ENCODE data around the gene HIF3A.
A peak's percentile ranks its signal among the peaks of the same experiment; 100 is the strongest.

The HIF3A gene

GRCh38 chr19:46376241-46377153 lies 79.7 kb downstream of the HIF3A start:
- Histone ChIP-seq H3K27ac (ENCODE audit: low read length) (no peak overlapping the region), H3K4me1 (ENCODE audit: control insufficient read depth in 1 of 2, insufficient read depth in 2 of 2, low read length in 2 of 2) (peaks cover 5 to 32% of the 10 kb centered on the region in 2 donors), H3K9me3 (ENCODE audit: control insufficient read depth in 1 of 2, low read length in 2 of 2) (no peaks in the 10 kb centered on the region), H3K36me3 (ENCODE audit: control insufficient read depth in 1 of 2, insufficient read depth in 2 of 2, low read length in 2 of 2) (peaks cover 16 to 28% of the 10 kb centered on the region in 2 donors), H3K27me3 (ENCODE audit: low read depth, low read length) (no peaks in the 10 kb centered on the region), H3K4me3 (ENCODE audit: low read depth in 1 of 2, low read length in 2 of 2) (no peak overlapping the region)

- no peaks in the 10 kb centered on the region for H3K27me3 ChIP-seq (ENCODE audit: low read depth, low read length)
- H3K4me1 ChIP-seq (ENCODE audit: control insufficient read depth in 1 of 2, insufficient read depth in 2 of 2, low read length in 2 of 2), result peaks cover 5 to 24% of the 10 kb centered on the region in 2 donors
- H3K27ac ChIP-seq (ENCODE audit: low read length), result peak overlapping the region; percentile 50
- H3K36me3 ChIP-seq (ENCODE audit: control insufficient read depth in 1 of 2, insufficient read depth in 2 of 2, low read length in 2 of 2), result peaks cover 21 to 42% of the 10 kb centered on the region in 2 donors
- H3K9me3 ChIP-seq (ENCODE audit: control insufficient read depth in 1 of 2, low read length in 2 of 2), result no peaks in the 10 kb centered on the region
- no peak overlapping the region for H3K4me3 ChIP-seq (ENCODE audit: low read depth in 1 of 2, low read length in 2 of 2)
These were observed 81.4 kb downstream of the HIF3A start for GRCh38 chr19:46378268-46378667.

GRCh38 chr19:46380690-46381089 lies 83.8 kb downstream of the HIF3A start:
- no peak overlapping the region for H3K4me3 ChIP-seq (ENCODE audit: low read depth in 1 of 2, low read length in 2 of 2)
- H3K9me3 ChIP-seq (ENCODE audit: control insufficient read depth in 1 of 2, low read length in 2 of 2), result no peaks in the 10 kb centered on the region
- peaks cover 5 to 15% of the 10 kb centered on the region in 2 donors for H3K4me1 ChIP-seq (ENCODE audit: control insufficient read depth in 1 of 2, insufficient read depth in 2 of 2, low read length in 2 of 2)
- no peak overlapping the region for H3K27ac ChIP-seq (ENCODE audit: low read length)
- H3K36me3 ChIP-seq (ENCODE audit: control insufficient read depth in 1 of 2, insufficient read depth in 2 of 2, low read length in 2 of 2), result peaks cover 38 to 62% of the 10 kb centered on the region in 2 donors
- no peaks in the 10 kb centered on the region for H3K27me3 ChIP-seq (ENCODE audit: low read depth, low read length)

- peaks cover 5 to 15% of the 10 kb centered on the region in 2 donors for H3K4me1 ChIP-seq (ENCODE audit: control insufficient read depth in 1 of 2, insufficient read depth in 2 of 2, low read length in 2 of 2)
- H3K27ac ChIP-seq (ENCODE audit: low read length), result no peak overlapping the region
- no peak overlapping the region for H3K4me3 ChIP-seq (ENCODE audit: low read depth in 1 of 2, low read length in 2 of 2)
- H3K27me3 ChIP-seq (ENCODE audit: low read depth, low read length), result no peaks in the 10 kb centered on the region
- no peaks in the 10 kb centered on the region for H3K9me3 ChIP-seq (ENCODE audit: control insufficient read depth in 1 of 2, low read length in 2 of 2)
- peaks cover 33 to 56% of the 10 kb centered on the region in 2 donors for H3K36me3 ChIP-seq (ENCODE audit: control insufficient read depth in 1 of 2, insufficient read depth in 2 of 2, low read length in 2 of 2)
These were observed 84.5 kb downstream of the HIF3A start for GRCh38 chr19:46381346-46381745.

- Histone ChIP-seq H3K4me3 (ENCODE audit: low read depth in 1 of 2, low read length in 2 of 2) (no peak overlapping the region), H3K9me3 (ENCODE audit: control insufficient read depth in 1 of 2, low read length in 2 of 2) (no peaks in the 10 kb centered on the region), H3K27me3 (ENCODE audit: low read depth, low read length) (no peaks in the 10 kb centered on the region), H3K27ac (ENCODE audit: low read length) (no peak overlapping the region), H3K36me3 (ENCODE audit: control insufficient read depth in 1 of 2, insufficient read depth in 2 of 2, low read length in 2 of 2) (peaks cover 30 to 56% of the 10 kb centered on the region in 2 donors), H3K4me1 (ENCODE audit: control insufficient read depth in 1 of 2, insufficient read depth in 2 of 2, low read length in 2 of 2) (peaks cover 5 to 15% of the 10 kb centered on the region in 2 donors)
These were observed 85.0 kb downstream of the HIF3A start for GRCh38 chr19:46381756-46382345.

- no peak overlapping the region for H3K4me3 ChIP-seq (ENCODE audit: low read depth in 1 of 2, low read length in 2 of 2)
- H3K27ac ChIP-seq (ENCODE audit: low read length), result no peak overlapping the region
- H3K4me1 ChIP-seq (ENCODE audit: control insufficient read depth in 1 of 2, insufficient read depth in 2 of 2, low read length in 2 of 2), result peaks cover 2 to 6% of the 10 kb centered on the region in 2 donors
- H3K36me3 ChIP-seq (ENCODE audit: control insufficient read depth in 1 of 2, insufficient read depth in 2 of 2, low read length in 2 of 2), result peaks cover 28 to 63% of the 10 kb centered on the region in 2 donors
- no peaks in the 10 kb centered on the region for H3K9me3 ChIP-seq (ENCODE audit: control insufficient read depth in 1 of 2, low read length in 2 of 2)
- H3K27me3 ChIP-seq (ENCODE audit: low read depth, low read length), result no peaks in the 10 kb centered on the region
These were observed 86.5 kb downstream of the HIF3A start for GRCh38 chr19:46383171-46383815.

- Histone ChIP-seq H3K9me3 (ENCODE audit: control insufficient read depth in 1 of 2, low read length in 2 of 2) (no peaks in the 10 kb centered on the region), H3K4me1 (ENCODE audit: control insufficient read depth in 1 of 2, insufficient read depth in 2 of 2, low read length in 2 of 2) (peaks cover 0 to under 1% of the 10 kb centered on the region in 2 donors), H3K36me3 (ENCODE audit: control insufficient read depth in 1 of 2, insufficient read depth in 2 of 2, low read length in 2 of 2) (peaks cover 32 to 69% of the 10 kb centered on the region in 2 donors), H3K27me3 (ENCODE audit: low read depth, low read length) (no peaks in the 10 kb centered on the region), H3K4me3 (ENCODE audit: low read depth in 1 of 2, low read length in 2 of 2) (no peak overlapping the region), H3K27ac (ENCODE audit: low read length) (no peak overlapping the region)
These were observed 87.0 kb downstream of the HIF3A start for GRCh38 chr19:46383846-46384245.

GRCh38 chr19:46384396-46384795 lies 87.6 kb downstream of the HIF3A start:
- H3K4me1 ChIP-seq (ENCODE audit: control insufficient read depth in 1 of 2, insufficient read depth in 2 of 2, low read length in 2 of 2), result no peaks in the 10 kb centered on the region
- H3K4me3 ChIP-seq (ENCODE audit: low read depth in 1 of 2, low read length in 2 of 2), result no peak overlapping the region
- no peaks in the 10 kb centered on the region for H3K27me3 ChIP-seq (ENCODE audit: low read depth, low read length)
- no peak overlapping the region for H3K27ac ChIP-seq (ENCODE audit: low read length)
- H3K9me3 ChIP-seq (ENCODE audit: control insufficient read depth in 1 of 2, low read length in 2 of 2), result no peaks in the 10 kb centered on the region
- peaks cover 36 to 73% of the 10 kb centered on the region in 2 donors for H3K36me3 ChIP-seq (ENCODE audit: control insufficient read depth in 1 of 2, insufficient read depth in 2 of 2, low read length in 2 of 2)

- Histone ChIP-seq H3K9me3 (ENCODE audit: control insufficient read depth in 1 of 2, low read length in 2 of 2) (no peaks in the 10 kb centered on the region), H3K4me1 (ENCODE audit: control insufficient read depth in 1 of 2, insufficient read depth in 2 of 2, low read length in 2 of 2) (no peaks in the 10 kb centered on the region), H3K27me3 (ENCODE audit: low read depth, low read length) (no peaks in the 10 kb centered on the region), H3K36me3 (ENCODE audit: control insufficient read depth in 1 of 2, insufficient read depth in 2 of 2, low read length in 2 of 2) (peaks cover 45 to 84% of the 10 kb centered on the region in 2 donors), H3K4me3 (ENCODE audit: low read depth in 1 of 2, low read length in 2 of 2) (no peak overlapping the region), H3K27ac (ENCODE audit: low read length) (no peak overlapping the region)
These were observed 88.8 kb downstream of the HIF3A start for GRCh38 chr19:46385636-46386035.

- H3K4me1 ChIP-seq (ENCODE audit: control insufficient read depth in 1 of 2, insufficient read depth in 2 of 2, low read length in 2 of 2), result no peaks in the 10 kb centered on the region
- H3K9me3 ChIP-seq (ENCODE audit: control insufficient read depth in 1 of 2, low read length in 2 of 2), result no peaks in the 10 kb centered on the region
- no peak overlapping the region for H3K4me3 ChIP-seq (ENCODE audit: low read depth in 1 of 2, low read length in 2 of 2)
- H3K36me3 ChIP-seq (ENCODE audit: control insufficient read depth in 1 of 2, insufficient read depth in 2 of 2, low read length in 2 of 2), result peaks cover 45 to 84% of the 10 kb centered on the region in 2 donors
- no peak overlapping the region for H3K27ac ChIP-seq (ENCODE audit: low read length)
- H3K27me3 ChIP-seq (ENCODE audit: low read depth, low read length), result no peaks in the 10 kb centered on the region
These were observed 89.3 kb downstream of the HIF3A start for GRCh38 chr19:46386151-46386550.
